Esophagus muscularis mucosa (tissue), 4 donors: Measurements from ENCODE around the gene CDK14.

Source experiments
- CTCF ChIP-seq, 3 experiments: fragments of 200-600 bp in 2 of 3; fragments of 450-650 bp in 1 of 3; sonication (generic) in 2 of 3; IDR thresholded peaks; one replicate each; pipeline ENCODE4 v1.5.1; 2017 to 2019; ENCODE audit warnings: antibody characterized with exemption in 3 of 3, mild to moderate bottlenecking in 2 of 3, moderate library complexity in 1 of 3
- EP300 ChIP-seq: sonication (generic); formaldehyde crosslinking; IDR thresholded peaks from one replicate; pipeline ENCODE4 v1.6.1; 2017; ENCODE audit warnings: antibody characterized with exemption
- POLR2A ChIP-seq: fragments of 450-650 bp; IDR thresholded peaks from one replicate; pipeline ENCODE4 v1.6.1; 2017; ENCODE audit warnings: antibody characterized with exemption, moderate library complexity, mild to moderate bottlenecking, low read depth
- POLR2AphosphoS5 ChIP-seq, 2 donors: sonication (generic); formaldehyde crosslinking; IDR thresholded peaks; one replicate each; pipeline ENCODE4 v1.6.1; 2017; ENCODE audit warnings: antibody characterized with exemption in 2 of 2

- no peak for TF ChIP-seq CTCF (IDR thresholded peaks at IDR 0.05)
- TF ChIP-seq POLR2A: no peak
- no peak for TF ChIP-seq POLR2AphosphoS5 (IDR thresholded peaks at IDR 0.05)
- no peak for TF ChIP-seq EP300
These were observed 634.4 kb downstream of the CDK14 start for GRCh38 chr7:91230503-91230902.
